Naive thymus-derived CD4-positive, alpha-beta T cell (primary cell): Measurements from ENCODE around the gene ATRX. TPM values are rescaled to one million over a fixed set of nuclear protein-coding genes. Genes with fewer than 3 reads are reported as not detected.

Source experiments
- ATAC-seq: fragments of 150-1000 bp; cut with Tn5 transposase; 2 replicates; pipeline ENCODE4 v1.10.0; 2021; ENCODE audit warnings: mild to moderate bottlenecking, moderate library complexity
- CTCF ChIA-PET: fragments of 350-600 bp; sonication (Branson Sonifier 250); formaldehyde crosslinking; loops from one replicate; lab custom pipeline; 2021; ENCODE audit warnings: antibody characterized with exemption; lab: Charles Lee
- POLR2A ChIA-PET: fragments of 350-600 bp; sonication (Branson Sonifier 250); formaldehyde crosslinking; loops from one replicate; lab custom pipeline; 2021; ENCODE audit warnings: antibody characterized with exemption, inconsistent platforms; lab: Charles Lee
- DNase-seq, 9 donors: peaks; one replicate each; pipeline versions ENCODE4 v3.0.0 to v3.0.0-alpha.2; 2020 to 2022; ENCODE audit warnings: mixed read lengths in 1 of 9
- H3K27ac ChIP-seq: one replicate; pipeline ENCODE4 v1.7.0; 2013; ENCODE audit warnings: mild to moderate bottlenecking, low read depth, low read length, moderate library complexity
- H3K27me3 ChIP-seq, 2 donors: one replicate each; pipeline ENCODE4 v1.7.0; 2013; ENCODE audit warnings: low read length in 2 of 2, mild to moderate bottlenecking in 2 of 2, moderate library complexity in 2 of 2; ENCODE audit not compliant: control insufficient read depth in 2 of 2, insufficient read depth in 2 of 2
- H3K36me3 ChIP-seq, 3 experiments: 1 replicate in 2 of 3; 2 replicates in 1 of 3; pipeline ENCODE4 v1.7.0; 2013; ENCODE audit warnings: low read length in 3 of 3, mild to moderate bottlenecking in 3 of 3, moderate library complexity in 1 of 3; ENCODE audit not compliant: insufficient read depth in 3 of 3, control insufficient read depth in 2 of 3
- H3K4me1 ChIP-seq, 2 donors: one replicate each; pipeline ENCODE4 v1.7.0; 2013; ENCODE audit warnings: low read length in 2 of 2, mild to moderate bottlenecking in 2 of 2, moderate library complexity in 1 of 2; ENCODE audit not compliant: control insufficient read depth in 2 of 2, insufficient read depth in 2 of 2
- H3K4me3 ChIP-seq: 2 replicates; pipeline ENCODE4 v1.7.0; 2013; ENCODE audit warnings: mild to moderate bottlenecking, low read length
- H3K9me3 ChIP-seq, 3 experiments: 1 replicate in 2 of 3; 2 replicates in 1 of 3; pipeline ENCODE4 v1.7.0; 2013; ENCODE audit warnings: low read length in 3 of 3; ENCODE audit not compliant: control insufficient read depth in 2 of 3
- H3K27ac Mint-ChIP-seq, 9 donors: one replicate each; pipeline ENCODE4 v1.8.0; 2020 to 2022; ENCODE audit warnings: mixed read lengths in 9 of 9, mild to moderate bottlenecking in 8 of 9, moderate library complexity in 5 of 9, inconsistent platforms in 2 of 9
- H3K27me3 Mint-ChIP-seq, 5 donors: one replicate each; pipeline ENCODE4 v1.8.0; 2021 to 2022; ENCODE audit warnings: mixed read lengths in 5 of 5, mild to moderate bottlenecking in 1 of 5
- H3K36me3 Mint-ChIP-seq, 5 donors: one replicate each; pipeline ENCODE4 v1.8.0; 2020 to 2022; ENCODE audit warnings: mixed read lengths in 5 of 5, mild to moderate bottlenecking in 3 of 5, inconsistent platforms in 1 of 5
- H3K4me1 Mint-ChIP-seq, 7 donors: one replicate each; pipeline ENCODE4 v1.8.0; 2020 to 2022; ENCODE audit warnings: mixed read lengths in 7 of 7, mild to moderate bottlenecking in 3 of 7, inconsistent platforms in 1 of 7
- H3K4me3 Mint-ChIP-seq, 10 donors: one replicate each; pipeline ENCODE4 v1.8.0; 2020 to 2022; ENCODE audit warnings: mild to moderate bottlenecking in 10 of 10, mixed read lengths in 10 of 10, moderate library complexity in 6 of 10, inconsistent platforms in 2 of 10
- H3K9me3 Mint-ChIP-seq, 11 donors: one replicate each; pipeline ENCODE4 v1.8.0; 2020 to 2022; ENCODE audit warnings: mixed read lengths in 11 of 11, mild to moderate bottlenecking in 4 of 11, inconsistent platforms in 1 of 11, moderate library complexity in 1 of 11
- intact Hi-C, 2 donors: fragments of 100-400 bp; cut with micrococcal nuclease; formaldehyde crosslinking; loops; one replicate each; pipeline ENCODE4 v1.15.1; 2023
- polyA plus RNA-seq, 2 donors: library from polyadenylated mRNA; unstranded; fragments of 300-500 nt; fragmentation: Illumina TruSeq; gene quantifications; one replicate each; pipeline ENCODE4 v1.2.3, GENCODE V29; 2021
- total RNA-seq, 6 experiments: library from RNA in 5 of 6; stranded (reverse) in 5 of 6; gene quantifications; 1 replicate in 5 of 6; 2 replicates in 1 of 6; pipeline ENCODE4 v1.2.3 and lab custom pipeline; 2021 to 2026

Gene ATRX
- total and polyA plus RNA-seq, 7 experiments from 2014 or later: 64.2 to 126 (median 111) TPM

DNA sequence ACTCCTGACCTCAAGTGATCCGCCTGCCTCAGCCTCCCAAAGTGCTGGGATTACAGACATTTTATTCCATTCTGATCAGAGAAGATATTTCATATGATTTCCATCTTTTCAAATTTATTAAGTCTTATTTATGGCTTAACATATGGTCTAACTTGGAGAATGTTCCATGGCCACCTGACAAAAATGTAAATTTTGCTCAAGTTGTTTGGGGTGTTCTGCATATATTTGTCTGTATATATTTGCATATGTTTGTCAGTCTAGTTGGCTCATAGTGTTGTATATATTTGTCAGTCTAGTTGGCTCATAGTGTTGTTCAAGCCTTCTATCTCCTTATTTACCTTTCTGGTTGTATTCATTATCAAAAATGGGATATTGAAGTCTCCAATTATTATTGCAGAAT is 16.2 kb upstream of the ATRX start:
- no peak overlapping the region for H3K4me3 ChIP-seq
- CTCF ChIA-PET: interaction anchor here (0.7 kb wide), 1 partner anchor 89 kb away, joined by 4 read pairs; no protein-coding TSS in a partner anchor
- H3K4me1 Mint-ChIP-seq: peaks cover 0 to 4% (median 0%) of the 10 kb centered on the region in 7 donors
- no peak overlapping the region for H3K4me3 Mint-ChIP-seq
- POLR2A ChIA-PET: no interaction called here
- H3K36me3 Mint-ChIP-seq: peaks cover 0 to 1% (median 0%) of the 10 kb centered on the region in 5 donors
- peaks cover 0 to 16% (median 0%) of the 10 kb centered on the region in 11 donors for H3K9me3 Mint-ChIP-seq
- no peaks in the 10 kb centered on the region for H3K36me3 ChIP-seq
- no peaks in the 10 kb centered on the region for H3K4me1 ChIP-seq
- H3K27ac ChIP-seq: no peak overlapping the region
- DNase-seq (no peak), ATAC-seq (no peak)
- H3K27me3 Mint-ChIP-seq: peaks cover 0 to 2% (median 0%) of the 10 kb centered on the region in 5 donors
- no peaks in the 10 kb centered on the region for H3K9me3 ChIP-seq
- intact Hi-C loops: no loop called here
- no peaks in the 10 kb centered on the region for H3K27me3 ChIP-seq
- H3K27ac Mint-ChIP-seq: no peak overlapping the region

DNA sequence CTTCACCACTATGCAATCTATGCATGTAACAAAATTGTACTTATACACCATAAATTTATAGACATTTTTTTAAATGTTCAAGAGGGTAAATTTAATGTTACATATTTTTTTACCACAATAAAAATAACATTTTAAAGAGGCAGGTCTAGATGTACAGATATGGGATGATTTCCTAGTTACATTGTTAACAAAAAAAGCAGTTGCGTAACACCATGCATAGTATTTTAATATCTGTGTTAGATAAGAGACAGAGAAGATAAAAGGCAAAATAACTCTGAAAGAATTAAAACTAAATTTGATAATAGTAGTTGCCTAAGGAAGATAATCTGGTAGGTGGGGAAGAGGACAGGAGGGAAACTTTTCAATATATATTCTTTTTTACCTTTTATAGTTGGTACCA is 9.1 kb upstream of the ATRX start:
- Histone ChIP-seq H3K4me1 (no peaks in the 10 kb centered on the region), H3K4me3 (no peak overlapping the region), H3K36me3 (no peaks in the 10 kb centered on the region), H3K27ac (no peak overlapping the region), H3K9me3 (no peaks in the 10 kb centered on the region), H3K27me3 (no peaks in the 10 kb centered on the region)
- Mint-ChIP-seq H3K27ac (no peak overlapping the region), H3K27me3 (no peaks in the 10 kb centered on the region), H3K4me3 (no peak overlapping the region), H3K9me3 (no peaks in the 10 kb centered on the region), H3K36me3 (no peaks in the 10 kb centered on the region), H3K4me1 (no peaks in the 10 kb centered on the region)
- POLR2A ChIA-PET: no interaction called here
- DNase-seq: no peak
- intact Hi-C loops: no loop called here
- CTCF ChIA-PET: no interaction called here
- ATAC-seq: no peak

DNA sequence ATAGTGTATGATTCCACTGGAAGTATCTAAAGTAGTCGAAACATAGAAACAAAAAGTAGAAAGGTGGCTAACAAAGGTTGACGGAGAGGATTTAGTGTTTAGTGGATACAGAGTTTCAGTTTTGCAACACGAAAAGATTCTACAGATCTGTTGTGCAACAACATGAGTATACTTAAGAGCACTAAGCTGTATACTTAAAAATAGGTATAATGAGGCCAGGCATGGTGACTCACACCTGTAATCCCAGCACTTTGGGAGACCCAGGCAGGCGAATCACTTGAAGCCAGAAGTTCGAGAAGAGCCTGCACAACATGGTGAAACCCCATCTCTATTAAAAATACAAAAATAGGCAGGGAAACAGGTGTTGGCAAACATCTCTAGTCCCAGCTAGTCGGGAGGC is 7.9 kb upstream of the ATRX start:
- CTCF ChIA-PET: no interaction called here
- no peak for ATAC-seq
- no peaks in the 10 kb centered on the region for H3K36me3 ChIP-seq
- DNase-seq: no peak
- intact Hi-C loops: no loop called here
- H3K27me3 Mint-ChIP-seq: no peaks in the 10 kb centered on the region
- H3K9me3 Mint-ChIP-seq: no peaks in the 10 kb centered on the region
- H3K36me3 Mint-ChIP-seq: no peaks in the 10 kb centered on the region
- H3K4me3 ChIP-seq: no peak overlapping the region
- no peaks in the 10 kb centered on the region for H3K4me1 Mint-ChIP-seq
- no peaks in the 10 kb centered on the region for H3K4me1 ChIP-seq
- POLR2A ChIA-PET: no interaction called here
- H3K27me3 ChIP-seq: no peaks in the 10 kb centered on the region
- no peak overlapping the region for H3K27ac Mint-ChIP-seq
- no peak overlapping the region for H3K27ac ChIP-seq
- no peaks in the 10 kb centered on the region for H3K9me3 ChIP-seq
- H3K4me3 Mint-ChIP-seq: no peak overlapping the region

DNA sequence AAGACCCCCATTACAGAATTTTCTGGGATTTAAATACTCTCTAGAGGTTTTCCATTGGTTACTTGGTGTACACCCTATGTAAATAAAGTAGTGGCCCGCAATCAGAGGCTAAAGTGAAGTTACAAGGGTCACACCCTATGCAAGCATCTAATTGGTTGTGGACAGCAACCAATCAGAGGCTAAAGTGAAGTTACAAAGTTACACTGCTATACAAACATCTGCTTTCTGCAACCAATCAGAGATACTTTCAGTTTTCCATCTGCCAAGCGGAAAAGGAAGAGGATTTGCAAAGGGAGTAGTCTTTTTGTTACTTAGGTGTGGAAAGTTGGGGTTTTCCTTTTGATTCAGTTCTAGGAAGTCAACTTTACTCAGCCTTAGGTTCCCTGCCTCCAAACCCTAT is 2.0 kb upstream of the ATRX start:
- intact Hi-C loops: loop anchor here (5.0 to 10.0 kb wide), 4 partner anchors 103 to 1613 kb away; partner anchors contain the start of genes ATP7A (in 1 of the 2) and PBDC1 (in 1 of the 2)
- peak overlapping the region; percentile 70 to 100 (median 88) for H3K4me3 Mint-ChIP-seq
- H3K27me3 ChIP-seq: no peaks in the 10 kb centered on the region
- H3K36me3 Mint-ChIP-seq: peaks cover 0 to 3% (median 0%) of the 10 kb centered on the region in 5 donors
- H3K27ac Mint-ChIP-seq: peak overlapping the region; percentile 56 to 100 (median 88)
- ChIA-PET CTCF (interaction anchor here (0.6 kb wide), 1 partner anchor 318 kb away, joined by 3 read pairs; no protein-coding TSS in a partner anchor), POLR2A (interaction anchor here (0.7 to 3.7 kb wide), 4 partner anchors 9 to 119 kb away, joined by 3 to 14 read pairs (median 5); partner anchors contain the start of genes COX7B and MAGT1)
- H3K4me1 Mint-ChIP-seq: peaks cover 0 to 31% (median 27%) of the 10 kb centered on the region in 7 donors
- DNase-seq (peak in 7 of 9 donors; percentile 48 to 66 (median 60)), ATAC-seq (peak; percentile 62)
- peaks cover 0 to 2% (median 0%) of the 10 kb centered on the region in 11 donors for H3K9me3 Mint-ChIP-seq
- peaks cover 7 to 8% of the 10 kb centered on the region in 2 donors for H3K4me1 ChIP-seq
- peak overlapping the region; percentile 67 for H3K4me3 ChIP-seq
- no peaks in the 10 kb centered on the region for H3K36me3 ChIP-seq
- H3K27ac ChIP-seq: peak overlapping the region; percentile 63
- H3K27me3 Mint-ChIP-seq: no peaks in the 10 kb centered on the region
- H3K9me3 ChIP-seq: no peaks in the 10 kb centered on the region

DNA sequence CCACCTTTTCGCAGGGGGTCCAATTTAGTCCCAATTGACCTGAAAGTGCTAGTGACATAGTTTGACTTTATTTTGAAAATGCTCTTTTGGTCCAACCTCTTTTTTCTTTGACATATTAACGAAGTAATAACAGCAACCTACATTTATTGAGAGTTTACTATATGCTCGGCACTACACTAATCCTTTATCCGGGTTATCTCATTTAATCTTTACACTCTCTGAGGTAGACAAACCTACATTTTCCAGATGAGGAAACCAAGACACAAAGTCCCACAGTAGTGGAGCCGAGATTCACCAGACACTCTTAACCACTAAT is 307 bp upstream of the ATRX start:
- Mint-ChIP-seq H3K27me3 (no peaks in the 10 kb centered on the region), H3K27ac (peak overlapping the region; percentile 99 to 100 (median 100)), H3K9me3 (peaks cover 0 to 2% (median 0%) of the 10 kb centered on the region in 11 donors), H3K4me3 (peak overlapping the region; percentile 98 to 100 (median 100)), H3K4me1 (peaks cover 0 to 41% (median 32%) of the 10 kb centered on the region in 7 donors), H3K36me3 (peaks cover 0 to 4% (median 0%) of the 10 kb centered on the region in 5 donors)
- ATAC-seq (peak; percentile 19), DNase-seq (no peak)
- intact Hi-C loops: loop anchor here (1.0 to 10.0 kb wide), 7 partner anchors 102 to 1612 kb away; partner anchors contain the start of genes COX7B (in 2 of the 2), MAGT1 (in 2 of the 2), PGK1 (in 2 of the 2) and ATP7A (in 1 of the 2)
- Histone ChIP-seq H3K27ac (peak overlapping the region; percentile 93), H3K4me3 (peak overlapping the region; percentile 86), H3K27me3 (no peaks in the 10 kb centered on the region), H3K36me3 (no peaks in the 10 kb centered on the region), H3K4me1 (peaks cover 7 to 8% of the 10 kb centered on the region in 2 donors), H3K9me3 (no peaks in the 10 kb centered on the region)
- ChIA-PET POLR2A (interaction anchor here (1.0 to 3.7 kb wide), 2 partner anchors 109 to 113 kb away, joined by 6 to 14 read pairs; partner anchors contain the start of genes COX7B and MAGT1), CTCF (no interaction called here)

DNA sequence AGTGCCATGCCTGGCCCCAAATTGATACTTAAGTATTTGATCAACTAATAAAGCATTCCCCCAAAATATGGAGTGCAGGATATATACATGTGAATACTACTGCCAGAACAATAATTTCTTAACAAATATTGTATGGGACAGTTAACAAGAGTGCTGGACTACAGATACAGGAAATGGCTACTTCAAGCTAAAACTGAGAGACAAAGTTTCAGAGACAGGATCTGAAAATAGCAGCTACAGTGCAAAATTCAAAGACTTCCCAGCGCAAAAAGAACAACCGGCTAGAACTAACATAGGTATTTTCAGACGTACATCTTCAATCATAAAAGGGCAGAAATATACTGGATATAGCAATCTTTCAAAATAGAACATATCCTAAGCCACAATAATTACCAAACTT is 6.3 kb downstream of the ATRX start:
- Histone ChIP-seq H3K27ac (no peak overlapping the region), H3K36me3 (peaks cover 0 to 2% (median 0%) of the 10 kb centered on the region in 3 experiments), H3K4me3 (no peak overlapping the region), H3K27me3 (no peaks in the 10 kb centered on the region), H3K4me1 (peaks cover 0 to 4% of the 10 kb centered on the region in 2 donors), H3K9me3 (no peaks in the 10 kb centered on the region)
- DNase-seq (no peak), ATAC-seq (no peak)
- H3K4me3 Mint-ChIP-seq: peak overlapping the region in 9 of 10 donors; percentile 10 to 63 (median 45)
- ChIA-PET CTCF (no interaction called here), POLR2A (no interaction called here)
- H3K27ac Mint-ChIP-seq: peak overlapping the region in 4 of 9 donors; percentile 7 to 74 (median 32)
- intact Hi-C loops: loop anchor here (5.0 to 10.0 kb wide), 4 partner anchors 65 to 1605 kb away; partner anchors contain the start of gene PBDC1 (in 1 of the 2)
- peaks cover 0 to 8% (median 0%) of the 10 kb centered on the region in 5 donors for H3K36me3 Mint-ChIP-seq
- no peaks in the 10 kb centered on the region for H3K27me3 Mint-ChIP-seq
- H3K9me3 Mint-ChIP-seq: peaks cover 0 to 1% (median 0%) of the 10 kb centered on the region in 11 donors
- peaks cover 11 to 61% (median 44%) of the 10 kb centered on the region in 7 donors for H3K4me1 Mint-ChIP-seq
